ENCODE data around the gene IL31. TPM values are rescaled to one million over a fixed set of nuclear protein-coding genes. Genes with fewer than 3 reads are reported as not detected.

IL31 gene
- total and polyA plus RNA-seq, 4 donors = not detected

DNA sequence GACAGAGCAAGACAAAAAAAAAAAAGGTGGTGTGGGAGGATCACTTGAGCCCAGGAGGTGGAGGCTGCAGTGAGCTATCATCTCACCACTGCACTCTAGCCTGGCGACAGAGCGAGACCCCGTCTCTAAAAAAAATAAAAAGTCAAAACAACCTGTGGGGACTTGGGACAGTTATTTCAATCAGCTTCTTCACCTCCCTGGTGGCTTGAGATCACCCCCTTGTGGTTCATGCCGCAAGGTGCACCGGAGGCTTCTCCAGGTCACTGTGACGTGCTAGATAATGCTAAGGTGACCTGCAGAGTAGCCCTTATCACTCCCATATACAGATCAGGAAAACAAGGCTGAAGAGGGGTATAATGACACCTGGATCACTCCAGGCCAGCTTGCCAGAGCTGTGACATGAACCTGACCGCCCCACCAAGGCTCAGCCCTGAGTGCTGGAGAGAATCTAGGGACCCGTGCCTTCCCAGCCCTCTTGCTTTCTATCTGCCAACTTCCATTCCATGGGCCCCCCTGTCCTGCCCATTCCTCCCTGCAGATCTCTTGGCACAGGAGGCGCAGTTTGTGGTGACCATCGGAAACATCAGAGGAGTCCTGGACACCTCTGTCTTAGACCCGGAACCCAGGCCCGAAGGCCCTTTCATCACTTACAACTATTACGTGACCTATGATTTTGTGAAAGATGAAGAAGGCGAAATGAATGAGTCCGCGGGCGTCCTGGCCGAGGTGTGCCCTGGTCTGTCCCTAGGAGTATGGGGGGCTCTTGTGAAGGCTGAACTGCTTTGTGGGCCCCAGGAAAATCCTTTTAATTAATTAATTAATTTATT, 17.0 kb upstream of the IL31 start:
- 62% methylated on average over 18 of the region's 18 CpGs for WGBS
- Histone ChIP-seq H3K9me3 (ENCODE audit: control insufficient read depth in 4 of 4, low read length in 3 of 4) (no peaks in the 10 kb centered on the region), H3K4me3 (ENCODE audit: low read depth in 1 of 3, low read length in 3 of 3) (no peak overlapping the region), H3K27me3 (ENCODE audit: control insufficient read depth in 4 of 4, insufficient read depth in 4 of 4, low read length in 3 of 4) (no peaks in the 10 kb centered on the region), H3K27ac (ENCODE audit: low read depth in 1 of 2, low read length in 2 of 2) (no peak overlapping the region), H3K36me3 (ENCODE audit: control insufficient read depth in 4 of 4, insufficient read depth in 3 of 4, low read depth in 1 of 4, low read length in 3 of 4) (no peaks in the 10 kb centered on the region), H3K4me1 (ENCODE audit: control insufficient read depth in 4 of 4, insufficient read depth in 4 of 4, low read length in 3 of 4) (peaks cover 0 to under 1% (median under 1%) of the 10 kb centered on the region in 4 donors), H3K9ac (ENCODE audit: low read depth in 1 of 2, low read length in 2 of 2) (no peak overlapping the region)
- DNase-seq (ENCODE audit: low spot score) = peak; percentile 76
- TF ChIP-seq FOXA2 (IDR thresholded peaks at IDR 0.05) = no peak
- TF ChIP-seq RXRA (IDR thresholded peaks at IDR 0.05) = peak; percentile 23 to 53
- TF ChIP-seq, protein P1, sequence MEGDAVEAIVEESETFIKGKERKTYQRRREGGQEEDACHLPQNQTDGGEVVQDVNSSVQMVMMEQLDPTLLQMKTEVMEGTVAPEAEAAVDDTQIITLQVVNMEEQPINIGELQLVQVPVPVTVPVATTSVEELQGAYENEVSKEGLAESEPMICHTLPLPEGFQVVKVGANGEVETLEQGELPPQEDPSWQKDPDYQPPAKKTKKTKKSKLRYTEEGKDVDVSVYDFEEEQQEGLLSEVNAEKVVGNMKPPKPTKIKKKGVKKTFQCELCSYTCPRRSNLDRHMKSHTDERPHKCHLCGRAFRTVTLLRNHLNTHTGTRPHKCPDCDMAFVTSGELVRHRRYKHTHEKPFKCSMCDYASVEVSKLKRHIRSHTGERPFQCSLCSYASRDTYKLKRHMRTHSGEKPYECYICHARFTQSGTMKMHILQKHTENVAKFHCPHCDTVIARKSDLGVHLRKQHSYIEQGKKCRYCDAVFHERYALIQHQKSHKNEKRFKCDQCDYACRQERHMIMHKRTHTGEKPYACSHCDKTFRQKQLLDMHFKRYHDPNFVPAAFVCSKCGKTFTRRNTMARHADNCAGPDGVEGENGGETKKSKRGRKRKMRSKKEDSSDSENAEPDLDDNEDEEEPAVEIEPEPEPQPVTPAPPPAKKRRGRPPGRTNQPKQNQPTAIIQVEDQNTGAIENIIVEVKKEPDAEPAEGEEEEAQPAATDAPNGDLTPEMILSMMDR (IDR thresholded peaks at IDR 0.05; ENCODE audit: low read depth, low read length, missing input control) = peak; percentile 94
- TF ChIP-seq, protein P2, sequence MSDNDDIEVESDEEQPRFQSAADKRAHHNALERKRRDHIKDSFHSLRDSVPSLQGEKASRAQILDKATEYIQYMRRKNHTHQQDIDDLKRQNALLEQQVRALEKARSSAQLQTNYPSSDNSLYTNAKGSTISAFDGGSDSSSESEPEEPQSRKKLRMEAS (IDR thresholded peaks at IDR 0.05) = no peak
- TF ChIP-seq YY1 (IDR thresholded peaks at IDR 0.05) = no peak
- TF ChIP-seq, protein P3, sequence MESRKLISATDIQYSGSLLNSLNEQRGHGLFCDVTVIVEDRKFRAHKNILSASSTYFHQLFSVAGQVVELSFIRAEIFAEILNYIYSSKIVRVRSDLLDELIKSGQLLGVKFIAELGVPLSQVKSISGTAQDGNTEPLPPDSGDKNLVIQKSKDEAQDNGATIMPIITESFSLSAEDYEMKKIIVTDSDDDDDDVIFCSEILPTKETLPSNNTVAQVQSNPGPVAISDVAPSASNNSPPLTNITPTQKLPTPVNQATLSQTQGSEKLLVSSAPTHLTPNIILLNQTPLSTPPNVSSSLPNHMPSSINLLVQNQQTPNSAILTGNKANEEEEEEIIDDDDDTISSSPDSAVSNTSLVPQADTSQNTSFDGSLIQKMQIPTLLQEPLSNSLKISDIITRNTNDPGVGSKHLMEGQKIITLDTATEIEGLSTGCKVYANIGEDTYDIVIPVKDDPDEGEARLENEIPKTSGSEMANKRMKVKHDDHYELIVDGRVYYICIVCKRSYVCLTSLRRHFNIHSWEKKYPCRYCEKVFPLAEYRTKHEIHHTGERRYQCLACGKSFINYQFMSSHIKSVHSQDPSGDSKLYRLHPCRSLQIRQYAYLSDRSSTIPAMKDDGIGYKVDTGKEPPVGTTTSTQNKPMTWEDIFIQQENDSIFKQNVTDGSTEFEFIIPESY (IDR thresholded peaks at IDR 0.05) = no peak
- no peak for TF ChIP-seq TAF1 (conservative IDR thresholded peaks at IDR 0.05)
- peak; percentile 93 to 95 for TF ChIP-seq RAD21 (IDR thresholded peaks at IDR 0.05)
- TF ChIP-seq, protein P4, sequence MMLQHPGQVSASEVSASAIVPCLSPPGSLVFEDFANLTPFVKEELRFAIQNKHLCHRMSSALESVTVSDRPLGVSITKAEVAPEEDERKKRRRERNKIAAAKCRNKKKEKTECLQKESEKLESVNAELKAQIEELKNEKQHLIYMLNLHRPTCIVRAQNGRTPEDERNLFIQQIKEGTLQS (IDR thresholded peaks at IDR 0.05) = no peak
- TF ChIP-seq, protein P5, sequence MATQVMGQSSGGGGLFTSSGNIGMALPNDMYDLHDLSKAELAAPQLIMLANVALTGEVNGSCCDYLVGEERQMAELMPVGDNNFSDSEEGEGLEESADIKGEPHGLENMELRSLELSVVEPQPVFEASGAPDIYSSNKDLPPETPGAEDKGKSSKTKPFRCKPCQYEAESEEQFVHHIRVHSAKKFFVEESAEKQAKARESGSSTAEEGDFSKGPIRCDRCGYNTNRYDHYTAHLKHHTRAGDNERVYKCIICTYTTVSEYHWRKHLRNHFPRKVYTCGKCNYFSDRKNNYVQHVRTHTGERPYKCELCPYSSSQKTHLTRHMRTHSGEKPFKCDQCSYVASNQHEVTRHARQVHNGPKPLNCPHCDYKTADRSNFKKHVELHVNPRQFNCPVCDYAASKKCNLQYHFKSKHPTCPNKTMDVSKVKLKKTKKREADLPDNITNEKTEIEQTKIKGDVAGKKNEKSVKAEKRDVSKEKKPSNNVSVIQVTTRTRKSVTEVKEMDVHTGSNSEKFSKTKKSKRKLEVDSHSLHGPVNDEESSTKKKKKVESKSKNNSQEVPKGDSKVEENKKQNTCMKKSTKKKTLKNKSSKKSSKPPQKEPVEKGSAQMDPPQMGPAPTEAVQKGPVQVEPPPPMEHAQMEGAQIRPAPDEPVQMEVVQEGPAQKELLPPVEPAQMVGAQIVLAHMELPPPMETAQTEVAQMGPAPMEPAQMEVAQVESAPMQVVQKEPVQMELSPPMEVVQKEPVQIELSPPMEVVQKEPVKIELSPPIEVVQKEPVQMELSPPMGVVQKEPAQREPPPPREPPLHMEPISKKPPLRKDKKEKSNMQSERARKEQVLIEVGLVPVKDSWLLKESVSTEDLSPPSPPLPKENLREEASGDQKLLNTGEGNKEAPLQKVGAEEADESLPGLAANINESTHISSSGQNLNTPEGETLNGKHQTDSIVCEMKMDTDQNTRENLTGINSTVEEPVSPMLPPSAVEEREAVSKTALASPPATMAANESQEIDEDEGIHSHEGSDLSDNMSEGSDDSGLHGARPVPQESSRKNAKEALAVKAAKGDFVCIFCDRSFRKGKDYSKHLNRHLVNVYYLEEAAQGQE (IDR thresholded peaks at IDR 0.05) = no peak

DNA sequence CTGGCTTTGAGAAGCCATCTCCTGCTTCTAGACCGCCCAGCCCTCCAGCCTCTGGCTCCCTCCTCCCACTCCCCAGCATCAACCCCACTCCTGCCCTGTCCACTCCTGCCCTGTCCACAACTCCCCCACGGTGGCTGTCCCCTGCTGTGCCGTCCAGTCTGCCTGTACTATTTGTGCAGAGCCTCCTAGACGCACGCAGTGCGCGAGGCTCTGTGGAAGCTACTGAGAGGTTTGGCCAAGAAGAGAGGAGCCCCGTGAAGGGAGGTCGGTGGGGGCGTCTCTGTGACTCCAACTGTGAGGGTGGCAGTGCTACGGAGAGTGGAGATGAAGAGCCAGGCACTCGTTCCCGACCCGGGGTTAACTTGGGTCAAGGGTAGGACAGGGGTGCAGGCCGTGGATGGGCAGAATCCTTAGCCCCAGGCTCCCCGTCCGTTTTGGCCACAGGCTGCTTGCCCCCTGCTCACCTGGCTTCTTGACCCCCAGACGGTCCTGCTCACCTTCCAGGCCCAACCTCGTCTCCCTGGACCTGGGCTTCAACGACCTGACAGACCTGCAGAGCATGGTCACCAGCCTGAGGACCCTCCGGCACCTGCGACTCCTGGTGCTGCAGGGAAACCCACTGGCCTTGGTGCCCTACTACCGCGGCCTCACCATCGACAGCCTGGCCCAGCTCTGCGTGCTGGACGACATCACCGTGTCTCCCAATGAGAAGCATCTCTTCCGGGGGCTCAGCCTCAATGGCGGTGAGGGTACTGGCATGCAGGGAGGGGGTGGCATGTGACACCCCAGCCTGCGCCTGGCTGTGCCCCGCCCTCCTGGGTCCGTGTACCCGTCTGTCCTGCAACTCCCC, 15.8 kb upstream of the IL31 start:
- H3K36me3 ChIP-seq (ENCODE audit: control insufficient read depth in 4 of 4, insufficient read depth in 3 of 4, low read depth in 1 of 4, low read length in 3 of 4) = no peaks in the 10 kb centered on the region
- no peaks in the 10 kb centered on the region for H3K9me3 ChIP-seq (ENCODE audit: control insufficient read depth in 4 of 4, low read length in 3 of 4)
- no peak overlapping the region for H3K27ac ChIP-seq (ENCODE audit: low read depth in 1 of 2, low read length in 2 of 2)
- no peak overlapping the region for H3K9ac ChIP-seq (ENCODE audit: low read depth in 1 of 2, low read length in 2 of 2)
- H3K4me1 ChIP-seq (ENCODE audit: control insufficient read depth in 4 of 4, insufficient read depth in 4 of 4, low read length in 3 of 4) = peaks cover 4 to 12% (median 7%) of the 10 kb centered on the region in 4 donors
- no peaks in the 10 kb centered on the region for H3K27me3 ChIP-seq (ENCODE audit: control insufficient read depth in 4 of 4, insufficient read depth in 4 of 4, low read length in 3 of 4)
- DNase-seq (ENCODE audit: low spot score) = no peak
- no peak overlapping the region for H3K4me3 ChIP-seq (ENCODE audit: low read depth in 1 of 3, low read length in 3 of 3)
- WGBS = 89% methylated on average over 34 of the region's 34 CpGs
- TF ChIP-seq, protein P4 (IDR thresholded peaks at IDR 0.05) = no peak
- TF ChIP-seq GABPA (IDR thresholded peaks at IDR 0.05 in 1 of 2, conservative IDR thresholded peaks at IDR 0.05 in 1 of 2) (no peak), FOXA1 (IDR thresholded peaks at IDR 0.05) (no peak), YY1 (IDR thresholded peaks at IDR 0.05) (no peak), EGR1 (IDR thresholded peaks at IDR 0.05; ENCODE audit: low read depth in 2 of 2) (no peak), SP1 (IDR thresholded peaks at IDR 0.05) (no peak), RAD21 (IDR thresholded peaks at IDR 0.05) (no peak), HNF4A (conservative IDR thresholded peaks at IDR 0.05) (no peak)
- TF ChIP-seq, protein P1 (IDR thresholded peaks at IDR 0.05; ENCODE audit: low read depth, low read length, missing input control) = no peak
- TF ChIP-seq, protein P3 (IDR thresholded peaks at IDR 0.05) = no peak

All from liver (tissue), 9 donors.